Measurements from ENCODE around the gene HMGB2.

Gene HMGB2

DNA sequence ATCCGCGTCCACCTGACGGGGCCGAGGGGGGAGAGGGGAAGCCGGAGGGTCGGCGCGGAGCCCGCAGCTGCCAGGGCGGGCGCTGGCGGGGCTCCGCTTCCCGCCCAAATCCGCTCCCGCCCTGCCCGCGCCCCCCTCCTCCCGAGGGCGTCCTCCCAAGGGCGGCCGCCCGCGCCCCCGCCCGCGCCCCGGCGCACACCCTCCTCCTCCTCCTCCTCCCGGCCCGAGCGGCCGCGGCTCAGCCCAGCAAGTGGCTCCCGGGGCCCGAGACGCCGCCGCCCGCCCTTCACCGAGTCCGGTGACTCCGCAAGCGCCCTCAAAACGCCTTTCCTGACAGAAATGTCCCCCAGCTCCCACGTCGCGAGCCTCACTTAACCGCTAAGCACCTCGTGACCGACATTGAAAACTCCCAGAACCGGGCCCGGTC, 487 bp downstream of the HMGB2 start:
- DNase-seq: no peak

GRCh38 chr4:173332963-173333657, 1.0 kb downstream of the HMGB2 start:
- no peak for DNase-seq

DNA sequence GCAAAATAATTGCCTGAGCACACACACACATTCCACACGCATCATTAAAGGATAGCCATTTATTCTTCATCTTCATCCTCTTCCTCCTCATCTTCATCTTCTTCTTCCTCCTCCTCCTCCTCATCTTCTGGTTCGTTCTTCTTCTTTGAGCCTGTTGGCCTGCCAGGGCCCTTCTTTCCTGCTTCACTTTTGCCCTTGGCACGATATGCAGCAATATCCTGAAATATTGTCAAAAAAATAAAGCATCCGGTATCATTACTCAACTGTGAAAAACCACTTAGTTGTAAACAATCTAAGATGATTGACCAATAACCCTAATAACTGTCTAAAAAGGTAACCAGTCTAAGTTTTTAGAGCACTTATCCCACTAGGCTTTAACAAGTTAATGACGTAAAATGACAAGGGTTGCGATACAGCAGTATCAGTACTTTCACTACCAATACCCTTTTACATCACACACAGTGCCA, 2.1 kb downstream of the HMGB2 start:
- DNase-seq: no peak

GRCh38 chr4:173330590-173330989, 3.6 kb downstream of the HMGB2 start:
- no peak for DNase-seq

DNA sequence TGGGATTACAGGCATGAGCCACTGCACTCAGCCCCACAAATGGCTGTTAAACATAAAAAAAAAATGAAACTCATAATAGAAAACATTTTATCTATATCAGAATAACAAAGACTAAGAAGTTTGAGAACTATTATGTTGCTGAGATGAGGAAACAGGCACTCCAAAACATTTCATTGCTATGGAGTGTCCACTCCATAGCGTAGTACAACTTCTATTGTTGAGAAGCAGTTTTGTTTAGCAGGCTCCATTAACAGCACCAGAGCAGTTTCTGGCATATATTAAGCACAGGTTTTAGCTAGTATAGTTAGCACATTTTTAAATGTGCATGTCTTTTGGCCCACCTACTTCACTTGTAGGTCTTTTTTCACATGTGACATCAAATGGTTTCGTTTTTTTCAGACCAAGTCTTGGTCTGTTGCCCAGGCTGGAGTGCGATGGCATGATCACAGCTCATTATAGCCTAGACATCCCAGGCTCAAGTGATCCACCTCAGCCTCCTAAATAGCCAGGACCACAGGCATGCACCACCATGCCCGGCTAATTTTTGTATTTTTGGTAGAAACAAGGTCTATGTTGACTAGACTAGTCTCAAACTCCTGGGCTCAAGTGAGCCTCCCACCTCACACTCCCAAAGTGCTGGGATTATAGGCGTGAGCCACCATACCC, 5.8 kb downstream of the HMGB2 start:
- no peak for DNase-seq

DNA sequence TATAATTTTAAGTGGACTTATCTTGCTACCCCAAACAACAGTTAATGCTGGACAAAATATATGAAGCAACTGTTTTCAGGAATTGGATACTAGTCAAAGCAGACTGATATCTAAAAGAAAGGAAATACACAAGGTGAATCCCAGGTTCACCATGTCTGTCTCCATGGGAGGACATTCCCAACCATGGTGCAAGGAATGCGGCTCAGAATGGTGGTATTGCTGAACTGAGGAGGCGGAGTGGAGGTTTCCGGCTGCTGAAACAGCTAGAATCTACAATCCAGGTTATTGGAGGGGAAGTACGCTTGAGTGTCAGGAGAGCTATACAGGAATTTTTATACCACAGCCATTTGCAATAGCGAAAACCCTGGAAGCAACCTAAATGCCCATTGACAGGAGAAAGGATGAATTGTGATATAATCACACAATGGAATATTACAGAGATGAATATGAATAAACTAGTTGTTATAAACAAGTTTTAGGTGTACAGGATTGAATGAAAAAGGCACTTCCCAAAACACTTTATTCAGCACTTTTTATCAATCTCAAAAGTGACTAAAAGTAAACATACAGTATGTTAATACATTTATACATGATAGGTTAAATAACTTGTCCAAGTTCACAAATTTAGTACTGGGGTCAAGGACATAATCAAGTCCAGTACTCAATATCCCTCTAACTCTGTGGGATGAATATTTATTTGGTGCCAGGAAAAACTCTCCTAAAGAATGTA, 9.0 kb downstream of the HMGB2 start:
- DNase-seq: no peak

DNA sequence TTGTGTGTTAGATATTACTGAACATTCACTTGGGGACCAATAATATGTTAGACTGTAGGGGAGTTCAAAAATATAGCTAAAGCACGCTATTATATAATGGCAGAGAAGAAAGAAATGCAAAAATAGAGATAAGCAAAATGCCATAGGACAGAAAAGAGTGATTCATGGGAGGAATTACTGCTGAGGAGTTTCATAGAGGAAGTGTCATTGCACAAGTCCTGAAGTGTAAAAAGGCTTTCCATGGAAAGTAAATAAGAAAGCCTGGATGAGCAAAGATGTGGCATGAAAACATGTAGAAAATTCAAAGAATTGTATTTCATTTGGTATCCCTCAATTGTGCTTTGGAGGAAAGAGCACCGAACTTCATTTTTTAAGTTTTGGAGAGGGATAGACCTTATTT, 14.5 kb downstream of the HMGB2 start:
- DNase-seq: no peak

- DNase-seq: no peak
Measured at GRCh38 chr4:173318648-173319211, 15.4 kb downstream of the HMGB2 start.

DNA sequence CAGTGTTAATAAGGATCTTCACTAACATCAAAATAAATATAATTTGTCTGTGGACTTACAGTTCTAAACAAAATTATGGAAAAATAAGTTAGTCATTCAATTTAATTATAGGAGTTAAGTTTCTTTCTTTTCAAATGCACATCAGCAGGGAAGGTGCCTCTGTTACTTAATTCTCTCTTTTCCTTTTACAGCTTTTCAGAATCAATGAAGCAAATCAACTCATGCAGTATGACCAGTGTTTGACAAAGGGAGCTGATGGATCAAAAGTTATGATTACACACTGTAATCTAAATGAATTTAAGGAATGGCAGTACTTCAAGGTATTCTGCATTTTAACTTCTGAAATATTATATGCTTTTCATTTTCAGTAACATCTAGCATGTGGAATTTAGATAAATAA, 15.9 kb downstream of the HMGB2 start:
- no peak for DNase-seq

DNA sequence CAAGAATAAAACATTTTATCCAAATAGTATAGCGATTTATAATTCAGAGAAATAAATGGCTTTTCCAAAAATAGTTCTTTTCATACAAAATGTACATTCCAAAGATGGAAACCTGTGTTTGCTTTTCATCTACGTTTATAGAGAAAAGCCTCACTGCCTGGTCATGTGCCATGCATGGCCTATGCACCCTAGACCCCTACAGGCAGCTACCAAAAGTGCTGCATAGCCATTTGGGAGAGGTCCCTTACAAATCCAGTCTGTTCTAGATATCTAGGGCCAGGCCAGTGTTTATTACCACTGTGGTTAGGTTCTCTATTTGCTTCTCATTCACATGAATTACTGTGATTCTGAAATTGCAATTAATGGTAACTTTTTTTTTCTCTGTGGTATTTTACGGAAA, 17.2 kb downstream of the HMGB2 start:
- no peak for DNase-seq

DNA sequence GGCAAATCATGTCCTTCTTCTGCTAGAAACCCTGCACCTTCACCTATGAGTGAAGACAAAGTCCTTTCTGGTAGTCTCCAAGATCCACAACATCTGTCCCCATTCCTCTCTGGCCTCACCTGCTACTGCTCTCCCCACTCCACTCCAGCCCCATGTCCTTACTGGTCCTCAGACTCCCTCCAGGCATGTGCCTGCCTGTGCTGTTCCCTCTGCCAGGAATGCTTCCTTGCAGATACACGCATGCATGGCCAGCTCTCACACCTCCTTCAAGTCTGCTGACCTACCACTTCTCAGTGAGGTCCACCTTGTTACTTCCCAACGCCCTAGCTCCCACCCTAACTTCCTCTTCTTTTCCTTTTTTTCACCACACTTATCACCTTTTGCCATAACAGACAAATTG, 18.1 kb downstream of the HMGB2 start:
- DNase-seq: no peak

- DNase-seq: no peak
Measured at GRCh38 chr4:173314715-173315114, 19.4 kb downstream of the HMGB2 start.

GRCh38 chr4:173311368-173311767, 22.8 kb downstream of the HMGB2 start:
- no peak for DNase-seq

DNA sequence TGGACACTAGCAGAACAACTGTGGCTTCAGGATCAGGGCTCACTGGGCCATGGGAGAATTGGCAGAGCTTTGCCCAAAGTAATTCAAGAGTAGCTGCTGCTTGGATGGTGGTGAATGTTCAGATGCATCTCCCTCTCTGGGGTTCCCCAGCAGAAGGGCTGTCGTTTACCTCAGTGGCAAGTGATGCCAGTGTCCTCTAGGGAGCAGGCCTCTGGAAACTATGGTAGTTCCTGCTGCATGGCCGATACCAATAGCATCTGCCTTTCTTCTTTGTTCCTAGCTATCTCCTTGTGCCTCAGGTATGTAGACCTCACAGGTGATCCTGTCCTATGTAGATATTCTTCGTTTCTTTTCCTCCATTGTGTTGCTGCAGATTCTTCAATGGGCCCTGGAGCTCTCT, 26.4 kb downstream of the HMGB2 start:
- no peak for DNase-seq

DNA sequence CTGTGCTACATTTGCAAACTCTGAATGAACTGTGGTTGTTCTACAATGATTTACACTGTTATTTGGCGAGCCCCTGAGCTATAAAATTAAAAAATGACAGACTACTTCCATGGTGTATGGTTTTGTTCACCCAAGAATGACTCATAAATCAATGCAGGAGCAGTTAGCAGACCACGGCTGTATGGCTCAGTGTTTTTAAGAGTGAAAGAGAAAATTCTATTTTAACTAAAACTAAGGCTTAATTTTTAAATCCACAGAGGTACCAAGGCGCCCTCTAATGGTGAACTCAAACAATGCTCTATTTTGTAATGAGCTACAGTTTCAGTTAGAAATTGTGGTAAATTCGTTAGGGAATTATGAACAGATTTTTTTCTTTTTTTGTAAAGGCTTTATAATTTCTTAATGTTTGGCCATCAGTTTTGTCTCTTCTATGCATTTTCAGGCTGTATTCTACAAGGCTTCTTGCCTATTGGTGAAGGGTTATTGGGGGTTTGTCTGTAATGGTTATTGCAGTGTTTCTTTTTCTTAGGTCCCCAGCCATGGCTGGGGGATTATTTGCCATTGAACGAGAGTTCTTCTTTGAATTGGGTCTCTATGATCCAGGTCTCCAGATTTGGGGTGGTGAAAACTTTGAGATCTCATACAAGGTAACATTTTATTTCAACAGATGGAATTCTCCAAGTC, 32.5 kb downstream of the HMGB2 start:
- DNase-seq: no peak

- no peak for DNase-seq
Measured at GRCh38 chr4:173294444-173294843, 39.7 kb downstream of the HMGB2 start.

GRCh38 chr4:173293663-173294062, 40.5 kb downstream of the HMGB2 start:
- DNase-seq: no peak

- no peak for DNase-seq
Measured at GRCh38 chr4:173291899-173292298, 42.3 kb downstream of the HMGB2 start.

DNA sequence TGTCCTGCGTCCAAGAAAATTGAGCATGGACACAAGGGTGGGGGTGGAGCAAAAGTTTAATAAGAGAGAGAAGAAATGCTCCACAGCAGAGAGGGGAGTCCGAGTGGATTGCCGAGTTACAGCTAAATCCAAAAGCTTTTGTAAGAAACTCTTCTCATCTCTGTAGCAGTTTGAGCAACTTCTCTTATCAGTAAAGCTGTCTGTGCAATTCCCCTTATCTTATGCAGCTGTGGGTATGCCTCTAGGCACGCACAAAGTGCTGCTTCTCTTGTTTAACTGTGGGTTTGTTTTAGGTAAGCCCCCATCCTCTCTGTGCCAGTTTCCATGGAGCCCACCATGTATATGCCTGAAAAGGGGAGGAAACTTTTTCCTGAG, 44.8 kb downstream of the HMGB2 start:
- no peak for DNase-seq

DNA sequence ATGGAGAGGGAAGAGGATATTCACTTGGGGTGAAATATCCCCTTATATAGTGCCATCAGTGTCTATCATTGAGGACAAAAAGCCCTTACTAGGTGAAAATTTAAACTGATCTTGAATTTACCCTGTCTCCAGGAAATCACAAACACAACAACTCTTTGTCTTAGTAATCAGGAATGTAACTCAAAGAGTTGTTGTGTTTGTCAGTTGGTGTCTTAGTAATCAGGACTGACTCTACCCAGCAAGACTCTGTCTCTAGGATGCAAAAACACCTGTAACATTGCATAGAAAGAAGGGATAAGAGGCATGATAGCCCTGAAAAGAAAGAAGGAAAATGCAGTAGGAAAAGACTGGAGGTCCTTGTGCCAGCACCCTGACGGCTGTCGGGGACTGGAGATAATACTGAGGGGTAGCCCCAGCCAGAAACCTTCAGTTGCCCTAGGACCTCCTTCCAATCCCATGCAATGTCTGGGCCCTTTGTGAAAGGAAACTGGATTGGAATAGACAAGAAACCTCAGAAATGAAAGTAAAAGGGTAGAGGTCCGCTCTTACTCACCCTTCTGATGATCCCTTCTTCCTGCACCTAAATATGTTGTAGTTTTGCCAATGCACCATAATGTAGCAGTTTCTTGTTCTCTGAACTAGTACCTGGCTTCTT, 45.3 kb downstream of the HMGB2 start:
- no peak for DNase-seq

- DNase-seq: peak; percentile 43
Measured at GRCh38 chr4:173288296-173288695, 45.9 kb downstream of the HMGB2 start.

GRCh38 chr4:173287486-173287885, 46.7 kb downstream of the HMGB2 start:
- DNase-seq: no peak

- no peak for DNase-seq
Measured at GRCh38 chr4:173284463-173284862, 49.7 kb downstream of the HMGB2 start.

All from activated CD4-positive, alpha-beta T cell treated with anti-CD3 and anti-CD28 coated beads for 1 hour (primary cell).